HepG2 (cell line): ENCODE data around the gene SEMA6B. TPM values are rescaled to one million over a fixed set of nuclear protein-coding genes. Genes with fewer than 3 reads are reported as not detected.
A peak's percentile ranks its signal among the peaks of the same experiment; 100 is the strongest.

Experiments used
- AHR ChIP-seq: IDR thresholded peaks from 2 replicates; pipeline ENCODE4 v1.6.1; 2018; ENCODE audit warnings: missing genetic modification reagents, missing compliant biosample characterization
- CENPX ChIP-seq: sonication (generic); formaldehyde crosslinking; IDR thresholded peaks from 2 replicates; pipeline ENCODE4 v1.9.0; 2021; ENCODE audit warnings: mild to moderate bottlenecking, missing genetic modification reagents, moderate library complexity
- FOXA1 ChIP-seq, 2 experiments: fragments of 450-650 bp in 1 of 2; sonication (generic) in 1 of 2; formaldehyde crosslinking in 1 of 2; IDR thresholded peaks; 2 replicates each; pipeline versions ENCODE4 v1.4.0 to v1.6.1; 2016 to 2020; ENCODE audit warnings: missing genetic modification reagents in 1 of 2
- FOXJ3 ChIP-seq: sonication (generic); formaldehyde crosslinking; IDR thresholded peaks from 2 replicates; pipeline ENCODE4 v1.4.0; 2020; ENCODE audit warnings: missing genetic modification reagents, mild to moderate bottlenecking, borderline replicate concordance
- IRF1 ChIP-seq: sonication (generic); formaldehyde crosslinking; IDR thresholded peaks from 2 replicates; pipeline ENCODE4 v1.4.0; 2020; ENCODE audit warnings: low read depth, mild to moderate bottlenecking, missing genetic modification reagents
- KDM5B ChIP-seq: sonication (generic); formaldehyde crosslinking; IDR thresholded peaks from 2 replicates; pipeline ENCODE4 v1.4.0; 2020; ENCODE audit warnings: missing genetic modification reagents, mild to moderate bottlenecking, borderline replicate concordance
- MXD4 ChIP-seq: IDR thresholded peaks from 2 replicates; pipeline ENCODE4 v1.6.1; 2016; ENCODE audit warnings: mild to moderate bottlenecking, missing biosample characterization, missing genetic modification reagents
- NCOA2 ChIP-seq: sonication (generic); formaldehyde crosslinking; IDR thresholded peaks from 2 replicates; pipeline ENCODE4 v1.8.0; 2022; ENCODE audit warnings: inconsistent platforms
- SOX5 ChIP-seq: IDR thresholded peaks from 2 replicates; pipeline ENCODE4 v1.6.1; 2016; ENCODE audit warnings: borderline replicate concordance
- TAF1 ChIP-seq: sonication (generic); formaldehyde crosslinking; IDR thresholded peaks from 2 replicates; pipeline ENCODE4 v1.4.0; 2020; ENCODE audit warnings: missing genetic modification reagents
- TSC22D2 ChIP-seq: sonication (generic); formaldehyde crosslinking; IDR thresholded peaks from 2 replicates; pipeline ENCODE4 v1.5.1; 2020; ENCODE audit warnings: missing genetic modification reagents, mild to moderate bottlenecking, borderline replicate concordance
- ZC3H13 ChIP-seq: sonication (generic); formaldehyde crosslinking; IDR thresholded peaks from 2 replicates; pipeline ENCODE4 v1.8.1; 2023; ENCODE audit warnings: mild to moderate bottlenecking, missing genetic modification reagents, moderate library complexity
- ZFAT ChIP-seq: sonication (generic); formaldehyde crosslinking; conservative IDR thresholded peaks from 2 replicates; pipeline ENCODE4 v1.8.1; 2023; ENCODE audit warnings: missing genetic modification reagents, inconsistent platforms
- ZNF337 ChIP-seq: sonication (generic); formaldehyde crosslinking; IDR thresholded peaks from 2 replicates; pipeline ENCODE4 v1.5.1; 2020; ENCODE audit warnings: missing genetic modification reagents, low read depth, mild to moderate bottlenecking, borderline replicate concordance
- ZNF451 ChIP-seq: sonication (generic); formaldehyde crosslinking; IDR thresholded peaks from 2 replicates; pipeline ENCODE4 v1.5.0; 2020; ENCODE audit warnings: mild to moderate bottlenecking, missing genetic modification reagents
- ZNF546 ChIP-seq: sonication (generic); formaldehyde crosslinking; conservative IDR thresholded peaks from 2 replicates; pipeline ENCODE4 v1.8.1; 2023; ENCODE audit warnings: mild to moderate bottlenecking, missing genetic modification reagents
- ZNF589 ChIP-seq: sonication (generic); formaldehyde crosslinking; conservative IDR thresholded peaks from 2 replicates; pipeline ENCODE4 v1.8.0; 2022; ENCODE audit warnings: mild to moderate bottlenecking, moderate library complexity, missing genetic modification reagents
- ZNF891 ChIP-seq: sonication (generic); formaldehyde crosslinking; IDR thresholded peaks from 2 replicates; pipeline ENCODE4 v1.5.0; 2020; ENCODE audit warnings: mild to moderate bottlenecking, missing genetic modification reagents
- polyA plus RNA-seq, 8 experiments: library from polyadenylated mRNA; depleted of rRNA in 3 of 8; stranded (reverse) in 7 of 8; unstranded in 1 of 8; fragments of >200 nt; fragmentation: Illumina TruSeq in 4 of 8; extraction: Trizol in 4 of 8; gene quantifications; 2 replicates each; pipeline versions ENCODE4 v1.2.1 to v1.2.3, GENCODE V29; 2011 to 2016; ENCODE audit warnings: low read depth in 4 of 8, missing spikeins in 1 of 8, mixed read lengths in 1 of 8; ENCODE audit not compliant: insufficient read depth in 1 of 8
- total RNA-seq, 5 experiments: library from RNA; depleted of rRNA; stranded (reverse); fragments of >200 nt; fragmentation: Illumina TruSeq; extraction: Trizol; gene quantifications; 2 replicates each; pipeline ENCODE4 v1.2.3, GENCODE V29; 2016; ENCODE audit warnings: low read depth in 1 of 5
- TF ChIP-seq, protein P1 (sequence below): sonication (generic); formaldehyde crosslinking; conservative IDR thresholded peaks from 2 replicates; pipeline ENCODE4 v1.8.1; 2023; ENCODE audit warnings: missing genetic modification reagents
- TF ChIP-seq, protein P2 (sequence below): sonication (generic); formaldehyde crosslinking; IDR thresholded peaks from 2 replicates; pipeline ENCODE4 v1.5.1; 2020; ENCODE audit warnings: missing genetic modification reagents, mild to moderate bottlenecking, borderline replicate concordance
- TF ChIP-seq, protein P3 (sequence below): sonication (generic); formaldehyde crosslinking; conservative IDR thresholded peaks from 2 replicates; pipeline ENCODE4 v1.4.0; 2020; ENCODE audit warnings: missing genetic modification reagents
- TF ChIP-seq, protein P4 (sequence below), 2 experiments: sonication (generic) in 1 of 2; formaldehyde crosslinking in 1 of 2; IDR thresholded peaks; 2 replicates each; pipeline versions ENCODE4 v1.4.0 to v1.6.1; 2018 to 2020; ENCODE audit warnings: missing genetic modification reagents in 2 of 2, borderline replicate concordance in 1 of 2, low read depth in 1 of 2, mild to moderate bottlenecking in 1 of 2, missing biosample characterization in 1 of 2
- TF ChIP-seq, protein P5 (sequence below): sonication (generic); formaldehyde crosslinking; IDR thresholded peaks from 2 replicates; pipeline ENCODE4 v1.4.0; 2020; ENCODE audit warnings: missing genetic modification reagents, borderline replicate concordance

SEMA6B gene
- total and polyA plus RNA-seq, 2 of the 13 experiments (the other 11 are each of a cell fraction or from before 2014, with no cell fraction given), result 45.5 to 67.1 TPM

DNA sequence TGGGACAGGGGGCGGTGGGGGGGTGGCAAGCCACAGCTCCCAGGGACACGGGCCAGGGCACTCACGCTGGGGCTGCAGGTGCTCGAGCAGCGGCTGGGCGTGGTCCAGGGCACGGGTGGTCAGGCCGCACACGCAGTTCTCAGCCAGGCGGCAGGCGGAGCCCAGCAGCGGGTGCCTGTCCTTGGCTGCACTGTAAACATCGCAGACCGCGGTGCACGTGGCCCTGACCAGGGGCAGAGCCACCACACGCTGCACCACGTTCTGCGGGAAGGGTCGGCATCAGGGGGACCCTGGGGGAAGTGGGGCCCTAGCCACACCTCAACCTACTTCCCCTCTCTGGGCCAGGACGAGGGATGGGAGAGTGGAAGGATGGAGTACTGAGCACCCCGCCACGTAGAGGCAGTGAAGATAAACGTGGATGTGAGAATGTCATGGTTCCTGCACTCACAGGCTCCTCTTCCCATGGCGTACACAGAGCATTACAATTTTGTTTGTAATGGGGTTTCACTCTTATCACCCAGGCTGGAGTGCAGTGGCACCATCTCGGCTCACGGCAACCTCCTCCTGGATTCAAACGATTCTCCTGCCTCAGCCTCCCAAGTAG is 27.8 kb downstream of the SEMA6B start (continued):
- TF ChIP-seq, protein P1, sequence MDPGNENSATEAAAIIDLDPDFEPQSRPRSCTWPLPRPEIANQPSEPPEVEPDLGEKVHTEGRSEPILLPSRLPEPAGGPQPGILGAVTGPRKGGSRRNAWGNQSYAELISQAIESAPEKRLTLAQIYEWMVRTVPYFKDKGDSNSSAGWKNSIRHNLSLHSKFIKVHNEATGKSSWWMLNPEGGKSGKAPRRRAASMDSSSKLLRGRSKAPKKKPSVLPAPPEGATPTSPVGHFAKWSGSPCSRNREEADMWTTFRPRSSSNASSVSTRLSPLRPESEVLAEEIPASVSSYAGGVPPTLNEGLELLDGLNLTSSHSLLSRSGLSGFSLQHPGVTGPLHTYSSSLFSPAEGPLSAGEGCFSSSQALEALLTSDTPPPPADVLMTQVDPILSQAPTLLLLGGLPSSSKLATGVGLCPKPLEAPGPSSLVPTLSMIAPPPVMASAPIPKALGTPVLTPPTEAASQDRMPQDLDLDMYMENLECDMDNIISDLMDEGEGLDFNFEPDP (CRISPR knock-in tag), result no peak
- TF ChIP-seq AHR (CRISPR knock-in tag), result no peak
- no peak for TF ChIP-seq ZNF337
- peak; percentile 54 for TF ChIP-seq SOX5 (CRISPR knock-in tag)
- TF ChIP-seq, protein P2, sequence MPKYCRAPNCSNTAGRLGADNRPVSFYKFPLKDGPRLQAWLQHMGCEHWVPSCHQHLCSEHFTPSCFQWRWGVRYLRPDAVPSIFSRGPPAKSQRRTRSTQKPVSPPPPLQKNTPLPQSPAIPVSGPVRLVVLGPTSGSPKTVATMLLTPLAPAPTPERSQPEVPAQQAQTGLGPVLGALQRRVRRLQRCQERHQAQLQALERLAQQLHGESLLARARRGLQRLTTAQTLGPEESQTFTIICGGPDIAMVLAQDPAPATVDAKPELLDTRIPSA (CRISPR knock-in tag), result no peak
- TF ChIP-seq FOXJ3 (CRISPR knock-in tag), result 0 out of 2 replicates have a peak, but pooled peaks have one; percentile 37
- no peak for TF ChIP-seq FOXA1 (IDR thresholded peaks at IDR 0.05)
- TF ChIP-seq FOXA1 (CRISPR knock-in tag; IDR thresholded peaks at IDR 0.05), result peak; percentile 92
- peak; percentile 95 for TF ChIP-seq ZNF546
- no peak; the same call in 1 of the 2 replicates for TF ChIP-seq IRF1 (CRISPR knock-in tag)
- peak; percentile 94 for TF ChIP-seq MXD4 (CRISPR knock-in tag)
- TF ChIP-seq, protein P3, sequence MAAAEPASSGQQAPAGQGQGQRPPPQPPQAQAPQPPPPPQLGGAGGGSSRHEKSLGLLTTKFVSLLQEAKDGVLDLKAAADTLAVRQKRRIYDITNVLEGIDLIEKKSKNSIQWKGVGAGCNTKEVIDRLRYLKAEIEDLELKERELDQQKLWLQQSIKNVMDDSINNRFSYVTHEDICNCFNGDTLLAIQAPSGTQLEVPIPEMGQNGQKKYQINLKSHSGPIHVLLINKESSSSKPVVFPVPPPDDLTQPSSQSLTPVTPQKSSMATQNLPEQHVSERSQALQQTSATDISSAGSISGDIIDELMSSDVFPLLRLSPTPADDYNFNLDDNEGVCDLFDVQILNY, result no peak
- TF ChIP-seq ZNF891 (CRISPR knock-in tag), result no peak
- TF ChIP-seq, protein P4, sequence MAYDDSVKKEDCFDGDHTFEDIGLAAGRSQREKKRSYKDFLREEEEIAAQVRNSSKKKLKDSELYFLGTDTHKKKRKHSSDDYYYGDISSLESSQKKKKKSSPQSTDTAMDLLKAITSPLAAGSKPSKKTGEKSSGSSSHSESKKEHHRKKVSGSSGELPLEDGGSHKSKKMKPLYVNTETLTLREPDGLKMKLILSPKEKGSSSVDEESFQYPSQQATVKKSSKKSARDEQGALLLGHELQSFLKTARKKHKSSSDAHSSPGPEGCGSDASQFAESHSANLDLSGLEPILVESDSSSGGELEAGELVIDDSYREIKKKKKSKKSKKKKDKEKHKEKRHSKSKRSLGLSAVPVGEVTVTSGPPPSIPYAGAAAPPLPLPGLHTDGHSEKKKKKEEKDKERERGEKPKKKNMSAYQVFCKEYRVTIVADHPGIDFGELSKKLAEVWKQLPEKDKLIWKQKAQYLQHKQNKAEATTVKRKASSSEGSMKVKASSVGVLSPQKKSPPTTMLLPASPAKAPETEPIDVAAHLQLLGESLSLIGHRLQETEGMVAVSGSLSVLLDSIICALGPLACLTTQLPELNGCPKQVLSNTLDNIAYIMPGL (CRISPR knock-in tag; IDR thresholded peaks at IDR 0.05; ENCODE audit: borderline replicate concordance in 1 of 2, low read depth in 1 of 2), result peak in 1 of 2 experiments; percentile 33; a peak in 2 of 4 replicates
- TF ChIP-seq ZNF451, result peak; percentile 77; the same call in 1 of the 2 replicates
- no peak for TF ChIP-seq TAF1 (CRISPR knock-in tag)
- TF ChIP-seq, protein P5, sequence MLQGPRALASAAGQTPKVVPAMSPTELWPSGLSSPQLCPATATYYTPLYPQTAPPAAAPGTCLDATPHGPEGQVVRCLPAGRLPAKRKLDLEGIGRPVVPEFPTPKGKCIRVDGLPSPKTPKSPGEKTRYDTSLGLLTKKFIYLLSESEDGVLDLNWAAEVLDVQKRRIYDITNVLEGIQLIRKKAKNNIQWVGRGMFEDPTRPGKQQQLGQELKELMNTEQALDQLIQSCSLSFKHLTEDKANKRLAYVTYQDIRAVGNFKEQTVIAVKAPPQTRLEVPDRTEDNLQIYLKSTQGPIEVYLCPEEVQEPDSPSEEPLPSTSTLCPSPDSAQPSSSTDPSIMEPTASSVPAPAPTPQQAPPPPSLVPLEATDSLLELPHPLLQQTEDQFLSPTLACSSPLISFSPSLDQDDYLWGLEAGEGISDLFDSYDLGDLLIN, result no peak
- peak; percentile 92; the same call in 1 of the 2 replicates for TF ChIP-seq KDM5B (CRISPR knock-in tag)
- no peak for TF ChIP-seq ZFAT (CRISPR knock-in tag)
- TF ChIP-seq NCOA2 (CRISPR knock-in tag), result peak; percentile 65
- TF ChIP-seq TSC22D2 (CRISPR knock-in tag), result no peak
- TF ChIP-seq ZC3H13 (CRISPR knock-in tag), result peak; percentile 75; the same call in 1 of the 2 replicates
- TF ChIP-seq CENPX, result no peak
- peak; percentile 81; the same call in 1 of the 2 replicates for TF ChIP-seq ZNF589
